DOHH2 (cell line): ENCODE results near the gene FBXL17.

Experiments
- H3F3A ChIP-seq: fragments of 200-600 bp; sonication (generic), shearing (Covaris generic); 2 replicates; pipeline ENCODE4 v1.6.0; 2016; ENCODE audit warnings: antibody characterized with exemption, mild to moderate bottlenecking; ENCODE audit not compliant: control insufficient read depth, insufficient read depth
- H3K27ac ChIP-seq: fragments of 200-600 bp; sonication (generic); 2 replicates; pipeline ENCODE4 v1.5.1; 2014; ENCODE audit warnings: low read depth, mild to moderate bottlenecking, low read length, moderate library complexity
- H3K27me3 ChIP-seq: fragments of 200-600 bp; sonication (generic); 2 replicates; pipeline ENCODE4 v1.6.1; 2014; ENCODE audit warnings: mild to moderate bottlenecking, low read length, mixed read lengths; ENCODE audit not compliant: control insufficient read depth
- H3K36me3 ChIP-seq: fragments of 200-600 bp; sonication (generic); 2 replicates; pipeline ENCODE4 v1.6.1; 2014; ENCODE audit warnings: mild to moderate bottlenecking, low read length, moderate library complexity, mixed read lengths; ENCODE audit not compliant: control insufficient read depth
- H3K4me1 ChIP-seq: fragments of 200-600 bp; sonication (generic); 2 replicates; pipeline ENCODE4 v1.6.1; 2014; ENCODE audit warnings: mild to moderate bottlenecking, low read length, mixed read lengths; ENCODE audit not compliant: control insufficient read depth
- H3K4me2 ChIP-seq: fragments of 200-600 bp; sonication (generic); 2 replicates; pipeline ENCODE4 v1.6.0; 2014; ENCODE audit warnings: mild to moderate bottlenecking, low read length, moderate library complexity
- H3K4me3 ChIP-seq: fragments of 200-600 bp; sonication (generic); 2 replicates; pipeline ENCODE4 v1.5.1; 2014; ENCODE audit warnings: mild to moderate bottlenecking, low read length, mixed read lengths
- H3K79me2 ChIP-seq: fragments of 200-600 bp; sonication (generic); 2 replicates; pipeline ENCODE4 v1.6.1; 2014; ENCODE audit warnings: mild to moderate bottlenecking, low read length, mixed read lengths; ENCODE audit not compliant: control insufficient read depth
- H3K9me2 ChIP-seq: fragments of 200-600 bp; sonication (generic); replicated peaks from 2 replicates; pipeline ENCODE4 v1.6.1; 2014; ENCODE audit warnings: mild to moderate bottlenecking, low read length, mixed read lengths; ENCODE audit not compliant: control insufficient read depth
- H3K9me3 ChIP-seq: fragments of 200-600 bp; sonication (generic); 2 replicates; pipeline ENCODE4 v1.6.1; 2014; ENCODE audit warnings: antibody characterized with exemption, low read length, mixed read lengths; ENCODE audit not compliant: control insufficient read depth, insufficient read depth
- H4K20me1 ChIP-seq: fragments of 200-600 bp; sonication (generic); 2 replicates; pipeline ENCODE4 v1.6.0; 2014; ENCODE audit warnings: low read depth, mild to moderate bottlenecking, antibody characterized with exemption, low read length, moderate library complexity; ENCODE audit not compliant: control insufficient read depth, insufficient read depth
- EZH2phosphoT487 ChIP-seq: fragments of 200-600 bp; sonication (generic); IDR thresholded peaks from 2 replicates; pipeline ENCODE4 v1.6.1; 2017; ENCODE audit warnings: borderline replicate concordance, mild to moderate bottlenecking, antibody characterized with exemption, low read length, moderate library complexity, mixed read lengths
- TF ChIP-seq, protein P1 (sequence below): fragments of 200-600 bp; sonication (generic); IDR thresholded peaks from one replicate; pipeline ENCODE4 v1.5.1; 2014; ENCODE audit warnings: antibody characterized with exemption, mild to moderate bottlenecking, low read depth, low read length; ENCODE audit not compliant: poor library complexity, severe bottlenecking

The FBXL17 gene

DNA sequence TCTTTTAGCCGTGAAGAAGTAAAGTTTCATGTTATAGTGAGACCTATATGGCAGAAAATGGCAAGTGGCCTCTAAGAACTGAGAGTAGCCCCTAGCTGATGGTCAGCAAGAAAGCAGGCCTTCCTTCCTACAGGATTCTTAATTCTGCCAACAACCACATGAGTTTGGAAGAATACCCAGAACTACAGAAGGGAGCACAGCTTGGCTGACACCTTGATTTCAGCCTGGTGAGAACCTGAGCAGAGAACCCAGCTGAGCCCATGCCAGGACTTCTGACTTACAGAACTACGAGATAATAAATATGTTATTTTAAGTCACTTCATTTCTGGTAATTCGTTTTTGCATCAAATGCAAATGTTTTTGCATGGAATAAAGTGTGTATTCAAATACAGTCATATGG, 5.9 kb upstream of the FBXL17 start:
- Histone ChIP-seq H3K4me2 (no peak overlapping the region), H3K36me3 (no peaks in the 10 kb centered on the region), H3F3A (peaks cover 5% of the 10 kb centered on the region; the same call in 1 of the 2 replicates), H3K27me3 (no peaks in the 10 kb centered on the region; the same call in 1 of the 2 replicates), H3K4me1 (peaks cover 9% of the 10 kb centered on the region), H3K4me3 (no peak overlapping the region), H3K9me3 (no peaks in the 10 kb centered on the region), H3K9me2 (no peaks in the 10 kb centered on the region), H3K79me2 (no peaks in the 10 kb centered on the region), H3K27ac (no peak overlapping the region), H4K20me1 (no peaks in the 10 kb centered on the region)
- no peak for TF ChIP-seq EZH2phosphoT487
- TF ChIP-seq, protein P1, sequence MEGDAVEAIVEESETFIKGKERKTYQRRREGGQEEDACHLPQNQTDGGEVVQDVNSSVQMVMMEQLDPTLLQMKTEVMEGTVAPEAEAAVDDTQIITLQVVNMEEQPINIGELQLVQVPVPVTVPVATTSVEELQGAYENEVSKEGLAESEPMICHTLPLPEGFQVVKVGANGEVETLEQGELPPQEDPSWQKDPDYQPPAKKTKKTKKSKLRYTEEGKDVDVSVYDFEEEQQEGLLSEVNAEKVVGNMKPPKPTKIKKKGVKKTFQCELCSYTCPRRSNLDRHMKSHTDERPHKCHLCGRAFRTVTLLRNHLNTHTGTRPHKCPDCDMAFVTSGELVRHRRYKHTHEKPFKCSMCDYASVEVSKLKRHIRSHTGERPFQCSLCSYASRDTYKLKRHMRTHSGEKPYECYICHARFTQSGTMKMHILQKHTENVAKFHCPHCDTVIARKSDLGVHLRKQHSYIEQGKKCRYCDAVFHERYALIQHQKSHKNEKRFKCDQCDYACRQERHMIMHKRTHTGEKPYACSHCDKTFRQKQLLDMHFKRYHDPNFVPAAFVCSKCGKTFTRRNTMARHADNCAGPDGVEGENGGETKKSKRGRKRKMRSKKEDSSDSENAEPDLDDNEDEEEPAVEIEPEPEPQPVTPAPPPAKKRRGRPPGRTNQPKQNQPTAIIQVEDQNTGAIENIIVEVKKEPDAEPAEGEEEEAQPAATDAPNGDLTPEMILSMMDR: no peak

GRCh38 chr5:108386345-108387061, 4.6 kb upstream of the FBXL17 start:
- H3K27me3 ChIP-seq: no peaks in the 10 kb centered on the region
- H3K4me2 ChIP-seq: no peak overlapping the region
- H3K4me3 ChIP-seq: no peak overlapping the region
- H3F3A ChIP-seq: peaks cover 10% of the 10 kb centered on the region; the same call in 1 of the 2 replicates
- H3K9me2 ChIP-seq: no peaks in the 10 kb centered on the region
- 0 out of 2 replicates have a peak, but pooled peaks cover 2% of the 10 kb centered on the region for H3K36me3 ChIP-seq
- H4K20me1 ChIP-seq: no peaks in the 10 kb centered on the region
- TF ChIP-seq EZH2phosphoT487: no peak
- TF ChIP-seq, protein P1: no peak
- H3K27ac ChIP-seq: no peak overlapping the region
- H3K79me2 ChIP-seq: no peaks in the 10 kb centered on the region
- H3K9me3 ChIP-seq: no peaks in the 10 kb centered on the region
- H3K4me1 ChIP-seq: peaks cover 13% of the 10 kb centered on the region

DNA sequence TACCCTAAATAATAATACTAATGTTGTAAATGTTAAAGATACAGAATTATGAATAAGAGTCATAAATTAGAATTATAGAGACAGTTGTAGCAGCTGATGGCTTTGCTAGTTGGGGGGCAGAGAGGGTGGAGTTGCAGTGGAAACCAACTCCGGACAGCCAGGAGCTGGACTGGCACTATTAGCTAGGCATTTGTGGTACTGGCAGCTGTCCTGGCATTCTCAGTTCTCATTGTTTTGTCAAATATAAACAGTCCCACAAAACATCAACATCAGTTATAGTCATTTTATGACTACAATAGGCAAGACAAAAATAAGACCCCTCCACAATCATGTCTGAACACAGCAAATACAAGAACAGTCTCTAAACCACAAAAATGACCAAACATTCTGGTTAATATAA, 2.8 kb upstream of the FBXL17 start:
- Histone ChIP-seq H3K9me3 (no peaks in the 10 kb centered on the region), H3K36me3 (0 out of 2 replicates have a peak, but pooled peaks cover 2% of the 10 kb centered on the region), H3K4me3 (no peak overlapping the region), H3K79me2 (peaks cover 9% of the 10 kb centered on the region), H4K20me1 (no peaks in the 10 kb centered on the region), H3K27me3 (no peaks in the 10 kb centered on the region), H3F3A (peaks cover 10% of the 10 kb centered on the region; the same call in 1 of the 2 replicates), H3K9me2 (no peaks in the 10 kb centered on the region), H3K4me2 (no peak overlapping the region), H3K4me1 (peaks cover 16% of the 10 kb centered on the region), H3K27ac (no peak overlapping the region)
- no peak for TF ChIP-seq EZH2phosphoT487
- TF ChIP-seq, protein P1: no peak
